ENCODE data around the gene MADD. TPM values are rescaled to one million over a fixed set of nuclear protein-coding genes. Genes with fewer than 3 reads are reported as not detected.

The MADD gene
- total RNA-seq, 1 donor: 23.7 TPM

GRCh38 chr11:47248664-47249377 lies 21.1 kb upstream of the MADD start, which contains the start of gene ACP2:
TSS of gene ACP2 (minus strand) at chr11:47248814. CDS start at chr11:47248789, 25 bp downstream.
- DNase-seq (ENCODE audit: low read depth): peak; percentile 89
- TF ChIP-seq CTCF (IDR thresholded peaks at IDR 0.05; ENCODE audit: insufficient read depth, low read length): peak; percentile 34
- peak within 1 kb of the TSS; percentile 96 for H3K4me3 ChIP-seq (ENCODE audit: low read depth, low read length)

GRCh38 chr11:47249378-47249715 lies 20.6 kb upstream of the MADD start:
- TF ChIP-seq CTCF (IDR thresholded peaks at IDR 0.05; ENCODE audit: insufficient read depth, low read length): no peak
- no peak for DNase-seq (ENCODE audit: low read depth)
- peak overlapping the region; percentile 96 for H3K4me3 ChIP-seq (ENCODE audit: low read depth, low read length)

- no peak for TF ChIP-seq CTCF (IDR thresholded peaks at IDR 0.05; ENCODE audit: insufficient read depth, low read length)
- H3K4me3 ChIP-seq (ENCODE audit: low read depth, low read length): no peak overlapping the region
These were observed 18.2 kb upstream of the MADD start for GRCh38 chr11:47251751-47252150.

GRCh38 chr11:47253660-47254059 lies 16.3 kb upstream of the MADD start:
- no peak for TF ChIP-seq CTCF (IDR thresholded peaks at IDR 0.05; ENCODE audit: insufficient read depth, low read length)
- no peak overlapping the region for H3K4me3 ChIP-seq (ENCODE audit: low read depth, low read length)
- DNase-seq (ENCODE audit: low read depth): no peak

More at GRCh38 chr11:47251751-47252150, 18.2 kb upstream of the MADD start:
- no peak for DNase-seq (ENCODE audit: low read depth)

GRCh38 chr11:47254386-47254785 lies 15.5 kb upstream of the MADD start:
- H3K4me3 ChIP-seq (ENCODE audit: low read depth, low read length): no peak overlapping the region
- DNase-seq (ENCODE audit: low read depth): peak; percentile 33
- no peak for TF ChIP-seq CTCF (IDR thresholded peaks at IDR 0.05; ENCODE audit: insufficient read depth, low read length)

GRCh38 chr11:47256374-47256773 lies 13.6 kb upstream of the MADD start:
- no peak for DNase-seq (ENCODE audit: low read depth)
- no peak for TF ChIP-seq CTCF (IDR thresholded peaks at IDR 0.05; ENCODE audit: insufficient read depth, low read length)
- no peak overlapping the region for H3K4me3 ChIP-seq (ENCODE audit: low read depth, low read length)

- no peak for DNase-seq (ENCODE audit: low read depth)
- TF ChIP-seq CTCF (IDR thresholded peaks at IDR 0.05; ENCODE audit: insufficient read depth, low read length): no peak
- H3K4me3 ChIP-seq (ENCODE audit: low read depth, low read length): no peak overlapping the region
These were observed 12.8 kb upstream of the MADD start for GRCh38 chr11:47257177-47257516.
